ENCODE results near the gene KCNQ5. TPM values are rescaled to one million over a fixed set of nuclear protein-coding genes. Genes with fewer than 3 reads are reported as not detected.

The KCNQ5 gene
- total and polyA plus RNA-seq, 11 donors, result 0.06 to 0.18 TPM; not detected in 9

GRCh38 chr6:72650081-72650745 is 28.3 kb downstream of the KCNQ5 start:
- H3K27ac ChIP-seq, result no peak overlapping the region
- no peak overlapping the region for H3K4me3 ChIP-seq
- no peak for TF ChIP-seq POLR2A (IDR thresholded peaks at IDR 0.05)
- H3K9me3 ChIP-seq, result no peaks in the 10 kb centered on the region
- 61 to 80% (median 73%) methylated on average over 2 of the region's 2 CpGs for whole genome bisulfite sequencing, 4 donors
- H3K4me1 ChIP-seq, result no peaks in the 10 kb centered on the region
- H3K27me3 ChIP-seq, result no peaks in the 10 kb centered on the region
- no peak for ATAC-seq
- intact Hi-C loops (cut with DNase I), result no loop called here
- H3K36me3 ChIP-seq, result no peaks in the 10 kb centered on the region
- no peak for DNase-seq

- 74 to 87% (median 77%) methylated on average over 1 of the region's 1 CpG for WGBS, 4 donors
- Histone ChIP-seq H3K4me1 (no peaks in the 10 kb centered on the region), H3K4me3 (no peak overlapping the region), H3K36me3 (no peaks in the 10 kb centered on the region), H3K27ac (no peak overlapping the region), H3K9me3 (no peaks in the 10 kb centered on the region), H3K27me3 (no peaks in the 10 kb centered on the region)
- no peak for ATAC-seq
- TF ChIP-seq CTCF (IDR thresholded peaks at IDR 0.05) (no peak), POLR2A (IDR thresholded peaks at IDR 0.05) (no peak)
- no peak for DNase-seq
- intact Hi-C loops (cut with DNase I), result no loop called here
Observed at GRCh38 chr6:72651174-72651573, 29.3 kb downstream of the KCNQ5 start.

GRCh38 chr6:72651967-72652956 is 30.4 kb downstream of the KCNQ5 start:
- WGBS, 4 donors, result 78 to 82% (median 79%) methylated on average over 7 of the region's 7 CpGs
- TF ChIP-seq POLR2A (IDR thresholded peaks at IDR 0.05), result no peak
- TF ChIP-seq CTCF (IDR thresholded peaks at IDR 0.05), result no peak
- ATAC-seq (no peak), DNase-seq (no peak)
- intact Hi-C loops (cut with DNase I), result no loop called here
- H3K36me3 ChIP-seq, result no peaks in the 10 kb centered on the region
- no peaks in the 10 kb centered on the region for H3K4me1 ChIP-seq
- no peaks in the 10 kb centered on the region for H3K9me3 ChIP-seq
- H3K27ac ChIP-seq, result no peak overlapping the region
- no peaks in the 10 kb centered on the region for H3K27me3 ChIP-seq
- no peak overlapping the region for H3K4me3 ChIP-seq

- Histone ChIP-seq H3K27me3 (no peaks in the 10 kb centered on the region), H3K4me1 (no peaks in the 10 kb centered on the region), H3K36me3 (no peaks in the 10 kb centered on the region), H3K4me3 (no peak overlapping the region), H3K9me3 (no peaks in the 10 kb centered on the region), H3K27ac (no peak overlapping the region)
- 69 to 82% (median 80%) methylated on average over 1 of the region's 1 CpG for WGBS, 4 donors
- intact Hi-C loops (cut with DNase I), result no loop called here
- ATAC-seq (no peak), DNase-seq (no peak)
- TF ChIP-seq CTCF (IDR thresholded peaks at IDR 0.05) (no peak), POLR2A (IDR thresholded peaks at IDR 0.05) (no peak)
Observed at GRCh38 chr6:72653026-72653425, 31.2 kb downstream of the KCNQ5 start.
